GM12891 (cell line): ENCODE data around the gene BZW2.

Source experiments
- PAX5 ChIP-seq: IDR thresholded peaks from 2 replicates; pipeline ENCODE4 v1.6.1; 2011; ENCODE audit warnings: low read length, moderate library complexity, mild to moderate bottlenecking; ENCODE audit not compliant: insufficient read depth, severe bottlenecking
- POLR2A ChIP-seq: IDR thresholded peaks from 2 replicates; pipeline ENCODE4 v1.6.1; 2011; ENCODE audit warnings: low read depth, low read length, control low read depth
- POLR2AphosphoS5 ChIP-seq: IDR thresholded peaks from 2 replicates; pipeline ENCODE4 v1.6.1; 2011; ENCODE audit warnings: low read depth, low read length, control low read depth
- POU2F2 ChIP-seq: IDR thresholded peaks from 2 replicates; pipeline ENCODE4 v1.6.1; 2011; ENCODE audit warnings: low read depth, mild to moderate bottlenecking, control low read depth, low read length, moderate library complexity
- SPI1 ChIP-seq: IDR thresholded peaks from 2 replicates; pipeline ENCODE4 v1.6.1; 2011; ENCODE audit warnings: low read depth, low read length, control low read depth
- TAF1 ChIP-seq: IDR thresholded peaks from 2 replicates; pipeline ENCODE4 v1.6.1; 2011; ENCODE audit warnings: low read depth, low read length, control low read depth

GRCh38 chr7:16647435-16647960 is 1.5 kb downstream of the BZW2 start:
- TF ChIP-seq POLR2A: no peak
- TF ChIP-seq POU2F2: no peak
- no peak for TF ChIP-seq TAF1
- no peak for TF ChIP-seq POLR2AphosphoS5
- no peak for TF ChIP-seq SPI1
- TF ChIP-seq PAX5: no peak
